Osteoblast (primary cell): ENCODE measurements around the gene PPP1R3G. TPM values are rescaled to one million over a fixed set of nuclear protein-coding genes. Genes with fewer than 3 reads are reported as not detected.

Source experiments
- DNase-seq: peaks from one replicate; pipeline ENCODE4 v3.0.0; 2011; ENCODE audit warnings: low spot score, mixed read lengths; ENCODE audit not compliant: insufficient read length; ENCODE audit errors: missing footprints
- H2AFZ ChIP-seq: 2 replicates; pipeline ENCODE4 v1.6.0; 2011; ENCODE audit warnings: mild to moderate bottlenecking, low read length
- H3K27ac ChIP-seq: 2 replicates; pipeline ENCODE4 v1.5.1; 2011; ENCODE audit warnings: mild to moderate bottlenecking, low read depth, low read length, moderate library complexity
- H3K27me3 ChIP-seq: 2 replicates; pipeline ENCODE4 v1.6.0; 2012; ENCODE audit warnings: mild to moderate bottlenecking, control low read depth, inconsistent platforms, low read length, moderate library complexity; ENCODE audit not compliant: insufficient read depth
- H3K36me3 ChIP-seq: 2 replicates; pipeline ENCODE4 v1.5.1; 2011; ENCODE audit warnings: mild to moderate bottlenecking, low read length, control low read depth, moderate library complexity; ENCODE audit not compliant: insufficient read depth
- H3K4me1 ChIP-seq: 2 replicates; pipeline ENCODE4 v1.5.1; 2011; ENCODE audit warnings: mild to moderate bottlenecking, low read length, control low read depth, moderate library complexity; ENCODE audit not compliant: insufficient read depth
- H3K4me2 ChIP-seq: 2 replicates; pipeline ENCODE4 v1.6.0; 2011; ENCODE audit warnings: mild to moderate bottlenecking, low read length; ENCODE audit not compliant: insufficient read depth
- H3K4me3 ChIP-seq: fragments of 200-600 bp; sonication (generic); 3 replicates; pipeline ENCODE4 v1.5.1; 2012; ENCODE audit warnings: mild to moderate bottlenecking, low read length, inconsistent platforms; ENCODE audit not compliant: insufficient read depth
- H3K79me2 ChIP-seq: 2 replicates; pipeline ENCODE4 v1.6.0; 2012; ENCODE audit warnings: mild to moderate bottlenecking, low read length, control low read depth, inconsistent platforms; ENCODE audit not compliant: insufficient read depth
- H3K9me3 ChIP-seq: 2 replicates; pipeline ENCODE4 v1.5.1; 2011; ENCODE audit warnings: low read depth, low read length, control low read depth
- H4K20me1 ChIP-seq: 2 replicates; pipeline ENCODE4 v1.6.0; 2012; ENCODE audit warnings: mild to moderate bottlenecking, low read length, control low read depth; ENCODE audit not compliant: insufficient read depth
- total RNA-seq: library from RNA; depleted of rRNA; stranded (reverse); fragments of >200 nt; gene quantifications from 2 replicates; pipeline ENCODE4 v1.2.3, GENCODE V29; 2012
- TF ChIP-seq, protein P1 (sequence below): IDR thresholded peaks from 2 replicates; pipeline ENCODE4 v1.5.1; 2011; ENCODE audit warnings: mild to moderate bottlenecking, low read depth, low read length, moderate library complexity; ENCODE audit errors: extremely low read depth

The PPP1R3G gene
- total RNA-seq, 1 donor: 3.3 TPM

DNA sequence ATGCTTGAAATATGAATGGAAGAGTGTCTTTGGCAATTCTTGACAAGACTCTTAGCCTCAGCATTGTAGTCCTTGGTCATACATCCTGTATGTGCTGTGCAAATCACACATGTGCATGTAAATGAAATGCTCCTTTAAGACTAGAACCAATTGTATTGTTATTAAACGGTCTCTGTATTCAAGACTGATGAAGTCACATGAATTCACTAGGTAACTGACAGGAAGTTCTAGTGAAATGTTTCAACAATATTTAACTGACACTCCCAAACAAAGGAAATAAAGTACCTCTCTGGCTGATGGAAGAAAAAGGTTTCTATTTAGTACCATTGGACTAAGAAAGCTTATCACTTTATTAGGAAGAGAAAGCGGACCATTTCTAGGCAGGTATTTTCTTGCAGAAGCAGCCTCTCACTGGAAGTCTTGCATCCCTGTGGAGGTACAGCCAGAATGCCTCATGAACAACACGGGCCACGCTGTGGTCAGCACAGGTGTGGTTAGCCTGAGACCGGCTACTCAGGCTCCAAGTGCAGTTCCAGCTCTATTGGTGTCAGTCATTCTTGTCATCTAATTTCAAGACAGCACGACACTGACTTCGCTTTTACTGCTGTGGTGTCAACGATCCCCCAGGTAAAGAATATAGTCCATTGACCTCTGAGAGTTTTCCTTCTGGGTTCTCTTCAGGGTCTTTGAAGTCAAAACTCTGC is 17.3 kb downstream of the PPP1R3G start:
- Histone ChIP-seq H3K4me2 (no peak overlapping the region), H4K20me1 (no peaks in the 10 kb centered on the region), H3K79me2 (no peaks in the 10 kb centered on the region), H3K4me1 (no peaks in the 10 kb centered on the region), H3K27me3 (no peaks in the 10 kb centered on the region), H3K9me3 (no peaks in the 10 kb centered on the region), H2AFZ (no peak overlapping the region), H3K4me3 (no peak overlapping the region), H3K27ac (no peak overlapping the region), H3K36me3 (no peaks in the 10 kb centered on the region)
- DNase-seq: no peak
- TF ChIP-seq, protein P1, sequence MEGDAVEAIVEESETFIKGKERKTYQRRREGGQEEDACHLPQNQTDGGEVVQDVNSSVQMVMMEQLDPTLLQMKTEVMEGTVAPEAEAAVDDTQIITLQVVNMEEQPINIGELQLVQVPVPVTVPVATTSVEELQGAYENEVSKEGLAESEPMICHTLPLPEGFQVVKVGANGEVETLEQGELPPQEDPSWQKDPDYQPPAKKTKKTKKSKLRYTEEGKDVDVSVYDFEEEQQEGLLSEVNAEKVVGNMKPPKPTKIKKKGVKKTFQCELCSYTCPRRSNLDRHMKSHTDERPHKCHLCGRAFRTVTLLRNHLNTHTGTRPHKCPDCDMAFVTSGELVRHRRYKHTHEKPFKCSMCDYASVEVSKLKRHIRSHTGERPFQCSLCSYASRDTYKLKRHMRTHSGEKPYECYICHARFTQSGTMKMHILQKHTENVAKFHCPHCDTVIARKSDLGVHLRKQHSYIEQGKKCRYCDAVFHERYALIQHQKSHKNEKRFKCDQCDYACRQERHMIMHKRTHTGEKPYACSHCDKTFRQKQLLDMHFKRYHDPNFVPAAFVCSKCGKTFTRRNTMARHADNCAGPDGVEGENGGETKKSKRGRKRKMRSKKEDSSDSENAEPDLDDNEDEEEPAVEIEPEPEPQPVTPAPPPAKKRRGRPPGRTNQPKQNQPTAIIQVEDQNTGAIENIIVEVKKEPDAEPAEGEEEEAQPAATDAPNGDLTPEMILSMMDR: no peak

DNA sequence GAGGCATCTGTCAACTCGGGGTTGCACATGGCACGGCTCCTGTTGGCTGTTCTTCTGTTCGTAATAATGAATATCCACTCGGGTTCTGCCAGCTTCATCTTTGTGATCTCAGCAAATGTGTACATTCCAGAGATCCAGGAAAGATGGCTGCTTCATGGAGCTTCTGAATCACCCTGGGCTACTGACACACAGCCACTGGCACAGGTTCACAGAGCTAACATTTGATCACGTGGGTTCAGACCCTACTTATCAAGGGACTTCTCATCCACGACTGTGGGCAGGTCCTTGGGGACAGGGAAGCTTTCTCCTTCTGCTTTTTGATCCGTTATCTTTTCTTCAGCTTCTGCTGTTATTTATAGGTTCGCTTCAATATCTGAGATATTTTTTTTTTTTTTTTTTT is 18.1 kb downstream of the PPP1R3G start:
- H3K4me2 ChIP-seq: no peak overlapping the region
- H2AFZ ChIP-seq: no peak overlapping the region
- no peaks in the 10 kb centered on the region for H3K36me3 ChIP-seq
- no peak overlapping the region for H3K4me3 ChIP-seq
- H3K27me3 ChIP-seq: no peaks in the 10 kb centered on the region
- no peak overlapping the region for H3K27ac ChIP-seq
- H3K79me2 ChIP-seq: no peaks in the 10 kb centered on the region
- H4K20me1 ChIP-seq: no peaks in the 10 kb centered on the region
- peak; percentile 89 for DNase-seq
- H3K4me1 ChIP-seq: no peaks in the 10 kb centered on the region
- H3K9me3 ChIP-seq: no peaks in the 10 kb centered on the region
- TF ChIP-seq, protein P1: no peak

DNA sequence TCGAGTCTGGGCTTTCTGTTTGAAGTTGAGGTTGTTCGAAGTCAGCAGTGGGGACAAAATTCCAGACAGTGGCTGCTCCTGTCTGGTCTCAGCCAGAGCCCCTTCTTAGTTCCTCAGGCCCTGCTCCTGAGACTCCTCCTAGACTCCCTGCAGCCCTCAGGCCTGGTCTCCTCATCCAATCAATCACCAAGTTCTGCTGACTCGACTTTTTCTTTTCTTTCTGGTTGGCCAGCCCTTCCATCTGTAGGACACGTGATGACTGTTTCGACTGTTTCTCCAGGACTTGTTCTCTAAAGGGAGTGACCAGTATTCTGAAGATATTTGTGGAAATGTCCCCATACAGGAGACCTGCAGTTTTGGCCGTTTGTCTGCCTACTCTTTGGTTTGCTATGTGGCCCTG is 19.5 kb downstream of the PPP1R3G start:
- H4K20me1 ChIP-seq: peaks cover 4% of the 10 kb centered on the region
- no peak overlapping the region for H3K4me2 ChIP-seq
- no peak overlapping the region for H3K27ac ChIP-seq
- H3K4me1 ChIP-seq: no peaks in the 10 kb centered on the region
- TF ChIP-seq, protein P1: no peak
- H2AFZ ChIP-seq: no peak overlapping the region
- H3K36me3 ChIP-seq: no peaks in the 10 kb centered on the region
- no peaks in the 10 kb centered on the region for H3K27me3 ChIP-seq
- no peak overlapping the region for H3K4me3 ChIP-seq
- no peak for DNase-seq
- no peaks in the 10 kb centered on the region for H3K79me2 ChIP-seq
- H3K9me3 ChIP-seq: no peaks in the 10 kb centered on the region

DNA sequence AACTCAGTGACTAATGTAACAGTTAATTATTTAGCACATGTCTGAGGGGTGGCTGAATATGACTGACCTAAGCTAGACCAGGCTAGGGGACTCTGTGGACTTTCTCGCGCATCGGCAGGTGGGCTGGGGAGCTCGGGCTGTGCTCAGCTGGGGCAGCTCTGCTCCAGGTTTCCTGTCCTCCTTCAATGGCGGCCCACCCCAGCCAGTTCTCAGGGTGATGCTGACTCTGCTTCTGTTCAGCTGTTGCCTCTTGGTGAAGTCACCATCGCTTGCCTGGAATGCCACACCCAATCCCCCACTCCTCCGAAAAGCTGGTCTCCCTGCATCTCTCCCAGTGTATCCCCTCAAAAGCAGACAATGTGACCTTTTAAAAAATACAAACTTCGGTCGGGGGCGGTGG is 20.0 kb downstream of the PPP1R3G start:
- Histone ChIP-seq H3K79me2 (no peaks in the 10 kb centered on the region), H3K4me3 (no peak overlapping the region), H4K20me1 (peaks cover 5% of the 10 kb centered on the region), H3K27ac (no peak overlapping the region), H3K9me3 (no peaks in the 10 kb centered on the region), H3K36me3 (no peaks in the 10 kb centered on the region), H3K27me3 (no peaks in the 10 kb centered on the region), H2AFZ (no peak overlapping the region), H3K4me2 (no peak overlapping the region), H3K4me1 (no peaks in the 10 kb centered on the region)
- no peak for DNase-seq
- TF ChIP-seq, protein P1: no peak
